NOMO-1 treated with dmso at 0.1 percent for 144 hours (cell line): ENCODE results near the gene SIGMAR1.

Source experiments
- DNase-seq: peaks from one replicate; lab custom pipeline; 2025; ENCODE audit not compliant: unreplicated experiment; lab: John Stamatoyannopoulos, UW

SIGMAR1 gene

GRCh38 chr9:34606190-34606589 is 31.4 kb downstream of the SIGMAR1 start:
- no peak for DNase-seq

- DNase-seq: peak; percentile 34
These were observed 33.9 kb downstream of the SIGMAR1 start for GRCh38 chr9:34603610-34604231.

GRCh38 chr9:34601937-34602573 is 35.5 kb downstream of the SIGMAR1 start:
- no peak for DNase-seq

GRCh38 chr9:34600908-34601307 is 36.7 kb downstream of the SIGMAR1 start:
- no peak for DNase-seq

- DNase-seq: no peak
These were observed 38.0 kb downstream of the SIGMAR1 start for GRCh38 chr9:34599546-34599945.

- no peak for DNase-seq
These were observed 43.4 kb downstream of the SIGMAR1 start for GRCh38 chr9:34594177-34594576.

GRCh38 chr9:34592895-34593601 is 44.5 kb downstream of the SIGMAR1 start:
- no peak for DNase-seq

- DNase-seq: no peak
These were observed 45.4 kb downstream of the SIGMAR1 start for GRCh38 chr9:34591917-34592866.

- peak; percentile 65 for DNase-seq
These were observed 46.2 kb downstream of the SIGMAR1 start for GRCh38 chr9:34591248-34591916.

- DNase-seq: no peak
These were observed 47.0 kb downstream of the SIGMAR1 start for GRCh38 chr9:34590381-34591247.

GRCh38 chr9:34589636-34590380 is 47.8 kb downstream of the SIGMAR1 start, which contains the start of gene CNTFR:
Gene CNTFR (minus strand): TSS chr9:34589724. CDS start chr9:34568981, 20,743 bp downstream.
- DNase-seq: no peak

GRCh38 chr9:34588671-34589635 is 48.6 kb downstream of the SIGMAR1 start:
- DNase-seq: no peak

GRCh38 chr9:34587271-34587670 is 50.3 kb downstream of the SIGMAR1 start:
- DNase-seq: no peak

- DNase-seq: no peak
These were observed 51.5 kb downstream of the SIGMAR1 start for GRCh38 chr9:34585946-34586669.

GRCh38 chr9:34584970-34585369 is 52.6 kb downstream of the SIGMAR1 start:
- no peak for DNase-seq
